COLO668 (cell line): ENCODE measurements around the gene ARHGAP21.
"Not testable (repeated sequence)": the region's sequence is repeated elsewhere in the genome, so short reads cannot be mapped to it uniquely, and the experiment has no call there.

Experiments
- DNase-seq: peaks from one replicate; lab custom pipeline; 2025; ENCODE audit not compliant: unreplicated experiment; lab: John Stamatoyannopoulos, UW

The ARHGAP21 gene

DNA sequence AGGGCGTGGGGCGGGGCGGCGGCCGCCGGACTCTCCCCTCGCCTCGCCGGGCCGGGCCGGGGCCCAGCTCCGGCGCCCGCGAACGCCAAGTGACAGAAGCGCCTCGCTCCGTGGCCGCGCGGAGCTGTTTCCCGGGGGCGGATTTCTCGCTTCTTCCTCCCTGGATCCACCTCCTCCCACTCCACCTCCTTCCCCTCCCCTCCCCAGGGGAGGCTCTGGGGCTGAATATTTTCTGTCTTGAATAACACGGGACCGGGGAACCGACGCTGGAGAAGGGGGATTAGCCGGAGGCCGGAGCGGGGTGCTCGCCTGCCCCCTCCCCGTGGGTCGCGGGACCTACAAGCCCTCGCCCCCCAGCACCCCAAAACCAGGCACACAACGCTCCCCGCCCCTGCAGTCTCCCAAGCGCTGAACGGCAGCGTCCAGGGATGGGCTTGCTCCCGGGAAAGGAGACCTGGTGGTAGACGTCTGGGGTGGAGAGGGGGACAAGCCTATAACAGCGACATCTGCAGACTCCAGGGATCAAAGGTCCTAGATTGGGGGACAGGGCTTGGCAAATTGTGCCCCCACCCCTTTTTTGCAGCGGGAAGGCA lies at the start of gene ARHGAP21:
Gene ARHGAP21 (minus strand): TSS at position 100 of the 593 bp plus-strand sequence. CDS start 1,988 bp downstream, outside the sequence.
- DNase-seq = peak; percentile 58

GRCh38 chr10:24771943-24772694 lies 48.4 kb upstream of the ARHGAP21 start:
- no peak for DNase-seq

DNA sequence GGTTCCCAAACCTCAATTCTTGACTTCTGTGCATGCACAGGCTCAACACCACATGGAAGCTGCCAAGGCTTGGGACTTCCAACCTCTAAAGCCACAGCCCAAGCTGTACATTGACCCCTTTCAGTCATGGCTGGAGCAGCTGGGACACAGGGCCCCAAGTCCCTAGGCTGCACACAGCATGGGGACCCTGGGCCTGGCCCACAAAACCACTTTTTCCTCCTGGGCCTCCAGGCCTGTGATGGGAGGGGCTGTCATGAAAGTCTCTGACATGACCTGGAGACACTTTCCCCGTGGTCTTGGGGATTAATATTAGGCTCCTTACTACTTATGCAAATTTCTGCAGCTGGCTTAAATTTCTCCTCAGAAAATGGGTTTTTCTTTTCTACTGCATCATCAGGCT lies 41.3 kb upstream of the ARHGAP21 start:
- not testable (repeated sequence) for DNase-seq

- no peak for DNase-seq
Measured at GRCh38 chr10:24762966-24763623, 39.4 kb upstream of the ARHGAP21 start.

DNA sequence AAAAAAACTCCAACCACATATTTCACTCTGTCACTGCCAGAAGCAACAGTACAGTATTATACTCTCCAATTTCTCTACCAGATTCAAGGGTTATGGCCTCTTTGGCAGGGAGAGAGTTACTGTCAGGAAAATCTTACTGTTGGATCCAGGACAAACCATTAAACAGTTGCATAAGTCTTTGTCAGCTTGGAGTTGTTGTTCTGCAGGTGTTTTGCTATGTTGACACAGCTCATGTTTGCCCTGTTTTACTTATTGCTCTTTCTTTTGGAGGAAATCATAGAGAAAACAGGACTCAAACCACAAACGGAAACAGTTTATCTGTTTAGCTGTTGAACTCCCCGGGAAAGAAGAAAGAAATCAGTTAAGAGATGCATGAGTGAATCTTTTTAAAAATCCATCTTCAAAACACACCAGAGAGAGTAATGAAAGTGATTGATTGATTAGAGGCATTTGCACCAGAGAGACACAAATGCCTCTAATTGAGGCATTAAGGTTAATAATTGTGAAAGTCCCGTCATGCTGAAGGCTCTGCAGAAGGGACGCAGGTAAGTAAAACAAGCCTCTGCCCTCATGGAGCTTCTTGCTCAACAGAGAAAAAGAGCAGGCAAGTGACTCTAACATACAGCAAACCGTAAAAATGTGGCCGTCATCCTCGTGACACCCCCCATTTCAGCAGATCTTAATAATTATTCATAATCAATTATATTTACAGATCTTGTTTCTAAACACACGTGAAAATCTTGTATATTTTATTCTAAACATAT lies 38.7 kb upstream of the ARHGAP21 start:
- no peak for DNase-seq

GRCh38 chr10:24759672-24760071 lies 36.0 kb upstream of the ARHGAP21 start:
- no peak for DNase-seq

GRCh38 chr10:24758254-24758653 lies 34.6 kb upstream of the ARHGAP21 start:
- not testable (repeated sequence) for DNase-seq

- no peak for DNase-seq
Measured at GRCh38 chr10:24756283-24756682, 32.6 kb upstream of the ARHGAP21 start.

DNA sequence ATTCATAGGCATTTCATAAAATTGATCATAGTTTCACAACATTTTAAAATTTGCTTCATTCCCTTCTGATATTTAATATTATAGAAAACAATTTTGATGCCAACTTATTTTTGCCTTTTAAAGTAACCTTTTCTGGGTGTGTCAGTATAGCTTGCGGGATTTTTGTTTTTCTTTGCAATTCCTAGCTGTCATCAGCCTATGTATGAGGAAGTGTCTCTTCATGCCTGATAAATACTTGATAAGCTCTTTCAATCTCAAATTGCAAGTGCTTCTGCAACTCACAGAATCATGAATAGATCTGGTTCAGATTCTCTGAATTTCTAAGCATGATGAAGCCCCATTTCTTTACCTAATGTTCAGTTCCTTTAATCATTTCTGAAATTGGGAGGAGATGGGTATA lies 28.0 kb upstream of the ARHGAP21 start:
- no peak for DNase-seq

- DNase-seq = no peak
Measured at GRCh38 chr10:24750695-24751094, 27.0 kb upstream of the ARHGAP21 start.

DNA sequence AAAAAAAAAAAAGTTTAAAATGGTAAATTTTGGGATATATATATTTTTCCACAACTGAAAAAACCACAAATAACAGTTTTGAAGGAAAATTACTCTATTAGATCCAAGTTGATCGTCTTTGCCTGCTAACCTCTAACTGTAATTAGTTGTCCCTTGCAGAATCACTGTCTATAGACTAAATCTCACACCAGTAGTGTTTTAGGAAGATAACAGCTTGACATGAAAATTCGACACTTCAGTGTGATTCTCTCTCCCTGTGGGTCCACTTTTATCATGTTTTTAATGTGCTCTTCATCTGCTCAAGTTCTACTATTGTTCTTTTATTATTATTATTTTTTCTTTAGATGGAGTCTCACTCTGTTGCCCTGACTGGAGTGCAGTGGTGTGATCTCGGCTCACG lies 24.5 kb upstream of the ARHGAP21 start:
- no peak for DNase-seq

DNA sequence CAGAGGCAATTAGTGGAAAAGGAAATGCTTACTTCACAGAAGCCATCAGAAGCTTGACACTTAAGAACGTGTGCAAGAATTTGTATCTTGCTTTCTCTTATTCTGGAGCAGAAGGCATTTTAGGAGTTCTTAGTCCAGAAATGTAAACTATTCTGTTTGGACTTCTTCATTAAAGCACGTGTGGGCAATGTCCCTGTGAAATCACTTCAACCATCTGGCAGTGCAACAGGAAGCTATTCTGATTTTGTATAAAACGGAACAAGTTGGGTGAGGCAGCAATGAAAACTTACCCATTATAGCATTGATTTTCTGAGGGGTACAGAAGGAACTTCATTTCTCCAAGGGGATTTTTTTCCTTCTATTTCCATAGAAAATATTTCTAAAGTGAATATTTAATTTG lies 21.3 kb upstream of the ARHGAP21 start:
- DNase-seq = no peak

DNA sequence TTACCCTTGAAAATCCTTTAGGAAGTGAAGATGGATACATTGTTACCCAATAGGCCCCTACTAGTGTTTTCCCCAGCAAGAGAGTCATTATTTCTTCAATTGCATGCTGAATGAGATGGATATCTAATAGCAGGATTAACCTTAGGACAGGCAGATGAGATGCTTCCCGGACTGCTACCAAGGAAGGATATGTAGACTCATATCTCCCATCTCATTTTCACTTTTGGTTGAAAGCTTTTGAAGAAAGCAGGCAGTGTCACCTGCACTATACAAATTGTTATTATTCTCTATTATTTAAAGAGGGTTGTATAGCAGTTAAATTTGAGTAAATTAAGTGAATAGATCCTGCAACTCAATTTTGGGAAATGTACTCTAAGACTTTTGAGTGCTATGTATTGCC lies 17.0 kb upstream of the ARHGAP21 start:
- DNase-seq = no peak

GRCh38 chr10:24737001-24737400 lies 13.3 kb upstream of the ARHGAP21 start:
- DNase-seq = no peak

DNA sequence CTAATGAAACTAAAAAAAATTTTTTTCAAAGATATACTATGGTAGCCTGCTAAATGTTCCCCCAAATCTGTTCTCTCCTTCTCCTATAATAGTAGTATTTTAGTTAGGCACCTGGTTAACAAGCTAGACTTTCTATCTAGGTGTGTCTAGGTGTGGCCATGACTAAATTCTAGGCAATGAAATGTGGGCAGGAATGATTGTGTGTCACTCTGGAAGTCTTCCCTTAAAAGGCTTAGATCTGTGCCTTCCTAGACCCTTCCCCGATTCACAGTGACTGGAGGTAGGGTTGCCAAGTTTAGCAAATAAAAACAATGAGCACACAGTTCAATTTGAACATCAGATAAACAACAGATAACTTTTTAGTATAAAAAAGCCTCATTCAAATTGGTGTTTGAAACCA lies 8.3 kb upstream of the ARHGAP21 start:
- DNase-seq = no peak

DNA sequence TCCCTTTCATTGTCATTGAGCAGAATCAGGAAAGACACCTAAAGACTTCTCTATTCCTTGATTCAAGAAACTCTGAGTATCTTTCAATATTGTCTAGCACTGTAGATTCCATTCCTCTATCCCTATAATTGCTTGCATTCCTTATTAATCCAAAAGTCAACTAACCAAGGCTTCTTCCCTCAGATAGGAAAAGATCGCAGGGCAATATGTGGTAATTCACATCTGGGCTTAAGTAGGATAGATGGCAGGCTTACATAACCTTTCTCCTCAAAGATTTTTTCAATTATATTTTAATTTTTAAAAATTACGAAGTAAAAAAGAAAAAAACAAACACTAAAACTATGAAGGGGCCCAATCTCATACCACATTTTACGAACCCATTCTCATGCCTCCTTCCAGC lies 7.1 kb upstream of the ARHGAP21 start:
- DNase-seq = no peak

GRCh38 chr10:24727786-24728185 lies 4.1 kb upstream of the ARHGAP21 start:
- no peak for DNase-seq

GRCh38 chr10:24726626-24727025 lies 2.9 kb upstream of the ARHGAP21 start:
- DNase-seq = no peak

- DNase-seq = not testable (repeated sequence)
Measured at GRCh38 chr10:24726029-24726428, 2.3 kb upstream of the ARHGAP21 start.

GRCh38 chr10:24724381-24725228 lies 918 bp upstream of the ARHGAP21 start:
- peak; percentile 93 for DNase-seq

- DNase-seq = peak; percentile 66
Measured at GRCh38 chr10:24723386-24723787, 300 bp downstream of the ARHGAP21 start.
